ENCODE results near the gene NELFCD.

DNA sequence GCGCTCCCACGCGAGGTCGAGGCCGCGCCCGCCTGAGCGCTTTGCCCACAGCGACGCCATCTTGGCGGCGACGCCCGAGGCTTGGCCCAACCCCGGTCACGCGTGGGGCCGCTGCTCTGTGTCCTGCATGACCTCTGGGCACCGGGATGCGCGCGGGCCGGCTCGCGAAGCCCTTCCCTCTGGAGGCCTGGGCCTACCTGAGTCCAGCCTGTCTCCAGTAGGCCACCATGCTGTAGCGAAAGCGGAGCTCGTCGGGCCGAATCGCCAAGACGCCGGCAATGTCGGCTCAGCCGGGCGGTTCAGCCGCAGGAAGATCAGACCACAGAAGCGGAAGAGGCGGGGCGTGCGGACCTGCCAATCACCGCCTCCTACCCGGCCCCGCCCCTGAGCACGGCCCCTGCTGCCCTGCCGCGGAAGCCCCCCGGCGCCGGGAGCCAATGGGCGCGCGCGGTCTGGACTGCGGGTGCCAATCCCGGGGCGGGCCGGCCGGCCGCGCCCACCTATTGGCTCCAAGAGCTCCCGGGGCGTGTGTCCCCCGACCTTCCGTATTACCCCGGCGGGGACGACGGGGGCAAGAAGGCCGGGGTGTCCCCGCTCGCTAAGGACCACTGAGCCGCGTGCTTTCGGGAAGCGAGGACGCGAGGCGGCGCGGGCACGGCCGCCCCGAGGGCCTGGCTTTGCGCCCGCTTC, 51.1 kb downstream of the NELFCD start, which contains the start of gene ATP5F1E:
- TF ChIP-seq EZH2phosphoT487 (IDR thresholded peaks at IDR 0.05; ENCODE audit: insufficient read depth, low read depth) (no peak), EZH2 (IDR thresholded peaks at IDR 0.05; ENCODE audit: insufficient read depth, poor library complexity, severe bottlenecking) (no peak)

Data from GM23248 (cell line).